ENCODE results near the gene EZR. TPM values are rescaled to one million over a fixed set of nuclear protein-coding genes. Genes with fewer than 3 reads are reported as not detected.

The EZR gene
- total RNA-seq, 6 donors from 2014 or later, result 188 to 810 (median 346) TPM

DNA sequence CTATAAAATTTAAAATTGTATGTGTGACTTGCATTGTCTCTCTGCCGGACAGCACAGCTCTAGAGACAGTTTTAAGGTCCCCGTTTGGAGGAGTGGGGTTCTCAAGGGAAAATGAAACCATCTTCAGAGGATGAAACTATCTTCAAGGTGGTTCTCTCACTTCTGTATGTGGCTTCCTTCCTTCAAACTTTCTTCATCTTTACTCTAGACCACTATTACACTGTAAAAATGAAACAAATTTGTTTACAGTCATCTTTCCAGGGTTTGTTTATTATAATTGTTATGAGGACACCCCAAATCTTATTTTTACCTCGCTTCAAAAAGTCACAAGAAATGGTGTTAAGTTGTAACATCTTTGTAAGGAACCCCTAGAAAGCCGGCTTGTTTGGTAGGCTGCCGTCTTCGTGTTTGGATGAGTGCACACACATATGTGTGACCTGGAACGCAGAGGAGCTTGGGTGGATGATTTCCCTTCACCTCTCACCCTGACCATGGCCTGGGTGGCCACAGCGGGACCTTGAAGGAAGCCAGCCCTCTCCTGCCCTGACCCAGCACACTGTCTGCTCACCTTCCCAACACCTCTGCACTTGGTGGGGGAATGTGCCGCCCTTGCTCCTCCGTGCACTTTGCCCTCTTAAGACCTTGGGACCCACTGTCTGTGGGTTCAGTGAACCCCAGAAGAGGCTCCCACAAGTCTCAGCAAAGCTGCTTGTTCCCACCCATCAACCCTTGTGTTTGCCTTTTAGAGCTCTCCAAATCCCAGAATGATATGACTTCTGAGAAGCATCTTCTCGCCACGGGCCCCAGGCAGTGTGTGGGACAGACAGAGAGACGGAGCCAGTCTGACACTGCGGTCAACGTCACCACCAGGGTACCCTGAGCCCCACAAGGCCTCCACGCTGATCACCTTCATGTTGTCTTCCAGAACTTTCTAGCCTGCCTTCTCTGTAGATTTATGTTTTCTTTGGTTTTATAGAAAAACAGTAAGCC lies 101.5 kb downstream of the EZR start:
- no peak for ATAC-seq (ENCODE audit: low FRiP score in 2 of 2)
- Histone ChIP-seq H3K9me3 (no peaks in the 10 kb centered on the region), H3K4me3 (no peak overlapping the region), H3K4me1 (peaks cover 4 to 16% (median 10%) of the 10 kb centered on the region in 4 donors), H3K27ac (peak overlapping the region in 1 of 4 donors; percentile 53), H3K27me3 (no peaks in the 10 kb centered on the region), H3K36me3 (peaks cover 0 to 3% (median 0%) of the 10 kb centered on the region in 4 donors)
- DNase-seq, result no peak
- TF ChIP-seq POLR2A (IDR thresholded peaks at IDR 0.05), result no peak
- TF ChIP-seq, protein P1, sequence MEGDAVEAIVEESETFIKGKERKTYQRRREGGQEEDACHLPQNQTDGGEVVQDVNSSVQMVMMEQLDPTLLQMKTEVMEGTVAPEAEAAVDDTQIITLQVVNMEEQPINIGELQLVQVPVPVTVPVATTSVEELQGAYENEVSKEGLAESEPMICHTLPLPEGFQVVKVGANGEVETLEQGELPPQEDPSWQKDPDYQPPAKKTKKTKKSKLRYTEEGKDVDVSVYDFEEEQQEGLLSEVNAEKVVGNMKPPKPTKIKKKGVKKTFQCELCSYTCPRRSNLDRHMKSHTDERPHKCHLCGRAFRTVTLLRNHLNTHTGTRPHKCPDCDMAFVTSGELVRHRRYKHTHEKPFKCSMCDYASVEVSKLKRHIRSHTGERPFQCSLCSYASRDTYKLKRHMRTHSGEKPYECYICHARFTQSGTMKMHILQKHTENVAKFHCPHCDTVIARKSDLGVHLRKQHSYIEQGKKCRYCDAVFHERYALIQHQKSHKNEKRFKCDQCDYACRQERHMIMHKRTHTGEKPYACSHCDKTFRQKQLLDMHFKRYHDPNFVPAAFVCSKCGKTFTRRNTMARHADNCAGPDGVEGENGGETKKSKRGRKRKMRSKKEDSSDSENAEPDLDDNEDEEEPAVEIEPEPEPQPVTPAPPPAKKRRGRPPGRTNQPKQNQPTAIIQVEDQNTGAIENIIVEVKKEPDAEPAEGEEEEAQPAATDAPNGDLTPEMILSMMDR (IDR thresholded peaks at IDR 0.05), result no peak
- TF ChIP-seq EP300 (IDR thresholded peaks at IDR 0.05), result no peak
- no peak for TF ChIP-seq POLR2AphosphoS5 (IDR thresholded peaks at IDR 0.05)
- 90 to 91% methylated on average over 15 to 16 of the region's 16 CpGs for WGBS, 2 donors

Small RNA genes within 50 kb of the gene (small RNA-seq; reads per million reads assigned to genes)
- 0 reads per million in 4 donors for gene MIR3918

Other genes starting within 250 kb of the EZR start
- 100 to 1,000 TPM in 3 of 6 donors, 10 to 100 TPM in 3; 49.2 to 119 (median 100) TPM for gene DYNLT1, start 174.6 kb downstream of the EZR start, total RNA-seq
- 10 to 100 TPM; 10.3 to 28.3 (median 20.0) TPM for gene SYTL3, start 169.3 kb downstream of the EZR start, total RNA-seq
- gene RSPH3, start 180.8 kb upstream of the EZR start, total RNA-seq, result 10 to 100 TPM; 14.7 to 22.0 (median 18.2) TPM
- 10 to 100 TPM in 2 of 6 donors, 1 to 10 TPM in 4; 7.8 to 19.3 (median 8.8) TPM for gene TAGAP, start 225.6 kb upstream of the EZR start, total RNA-seq